Thyroid gland (tissue), 4 donors: ENCODE results near the gene POSTN. TPM values are rescaled to one million over a fixed set of nuclear protein-coding genes. Genes with fewer than 3 reads are reported as not detected.
A peak's percentile ranks its signal among the peaks of the same experiment; 100 is the strongest.

Source experiments
- DNase-seq, 2 donors: peaks; one replicate each; pipeline ENCODE4 v3.0.0-alpha.2; 2019
- H3K27ac ChIP-seq, 3 donors: fragments of 200-600 bp; sonication (generic); 1 replicate in 2 of 3; 2 replicates in 1 of 3; pipeline ENCODE4 v1.5.1; 2016 to 2019; ENCODE audit warnings: mild to moderate bottlenecking in 1 of 3, moderate library complexity in 1 of 3
- H3K27me3 ChIP-seq: fragments of 200-600 bp; sonication (generic); one replicate; pipeline ENCODE4 v1.5.1; 2019
- H3K36me3 ChIP-seq, 2 donors: fragments of 200-600 bp; sonication (generic); one replicate each; pipeline ENCODE4 v1.5.1; 2016 to 2019
- H3K4me1 ChIP-seq, 2 donors: fragments of 200-600 bp; sonication (generic); one replicate each; pipeline ENCODE4 v1.5.1; 2017 to 2019
- H3K4me3 ChIP-seq, 3 donors: fragments of 200-600 bp; sonication (generic); replicated peaks in 1 of 3; 1 replicate in 2 of 3; 2 replicates in 1 of 3; pipeline ENCODE4 v1.5.1; 2016; ENCODE audit warnings: mild to moderate bottlenecking in 1 of 3
- H3K9me3 ChIP-seq: fragments of 200-600 bp; sonication (generic); one replicate; pipeline ENCODE4 v1.5.1; 2017
- CTCF ChIP-seq, 6 experiments: fragments of 200-600 bp in 3 of 6; fragments of 450-650 bp in 3 of 6; sonication (generic) in 3 of 6; IDR thresholded peaks; one replicate each; pipeline ENCODE4 v1.5.1; 2016 to 2019; ENCODE audit warnings: antibody characterized with exemption in 6 of 6, mild to moderate bottlenecking in 2 of 6, inconsistent platforms in 1 of 6, moderate library complexity in 1 of 6
- POLR2A ChIP-seq, 2 donors: fragments of 450-650 bp; IDR thresholded peaks; one replicate each; pipeline ENCODE4 v1.6.1; 2017; ENCODE audit warnings: antibody characterized with exemption in 2 of 2, mild to moderate bottlenecking in 2 of 2, moderate library complexity in 1 of 2
- WGBS, 2 donors: methylation state at CpG; one replicate each; pipeline ENCODE4 v1.1.5; 2017; 5-methylcytosine and 5-hydroxymethylcytosine counted together
- intact Hi-C: fragments of 100-400 bp; cut with DNase I; formaldehyde crosslinking; loops from one replicate; pipeline ENCODE4 v1.15.1; 2023
- total RNA-seq, 4 donors: library from RNA; depleted of rRNA; stranded (reverse); fragments of >200 nt; gene quantifications; one replicate each; pipeline ENCODE4 v1.2.3, GENCODE V29; 2016

POSTN gene
- total RNA-seq, 4 donors from 2014 or later: 7.8 to 27.8 (median 11.8) TPM

GRCh38 chr13:37641391-37641790 lies 42.8 kb upstream of the POSTN start:
- no peaks in the 10 kb centered on the region for H3K36me3 ChIP-seq
- 94 to 96% methylated on average over 2 of the region's 2 CpGs for WGBS, 2 donors
- TF ChIP-seq CTCF (IDR thresholded peaks at IDR 0.05): no peak
- TF ChIP-seq POLR2A (IDR thresholded peaks at IDR 0.05): no peak
- H3K4me3 ChIP-seq: no peak overlapping the region
- no peak for DNase-seq
- no peak overlapping the region for H3K27ac ChIP-seq
- H3K9me3 ChIP-seq: no peaks in the 10 kb centered on the region
- intact Hi-C loops: no loop called here
- no peaks in the 10 kb centered on the region for H3K4me1 ChIP-seq
- no peaks in the 10 kb centered on the region for H3K27me3 ChIP-seq

GRCh38 chr13:37640499-37640898 lies 41.9 kb upstream of the POSTN start:
- H3K4me3 ChIP-seq: no peak overlapping the region
- 21 to 25% methylated on average over 2 of the region's 2 CpGs for whole genome bisulfite sequencing, 2 donors
- DNase-seq: no peak
- H3K4me1 ChIP-seq: no peaks in the 10 kb centered on the region
- no peaks in the 10 kb centered on the region for H3K36me3 ChIP-seq
- intact Hi-C loops: no loop called here
- TF ChIP-seq CTCF (IDR thresholded peaks at IDR 0.05) (peak in 1 of 6 experiments; percentile 20), POLR2A (IDR thresholded peaks at IDR 0.05) (no peak)
- no peaks in the 10 kb centered on the region for H3K9me3 ChIP-seq
- no peak overlapping the region for H3K27ac ChIP-seq
- H3K27me3 ChIP-seq: no peaks in the 10 kb centered on the region

GRCh38 chr13:37636701-37637100 lies 38.1 kb upstream of the POSTN start:
- H3K36me3 ChIP-seq: no peaks in the 10 kb centered on the region
- no peak overlapping the region for H3K4me3 ChIP-seq
- no peak for TF ChIP-seq CTCF (IDR thresholded peaks at IDR 0.05)
- no peak for TF ChIP-seq POLR2A (IDR thresholded peaks at IDR 0.05)
- H3K9me3 ChIP-seq: no peaks in the 10 kb centered on the region
- no peak overlapping the region for H3K27ac ChIP-seq
- intact Hi-C loops: no loop called here
- no peaks in the 10 kb centered on the region for H3K27me3 ChIP-seq
- 48 to 51% methylated on average over 8 of the region's 8 CpGs for WGBS, 2 donors
- no peaks in the 10 kb centered on the region for H3K4me1 ChIP-seq
- DNase-seq: no peak

GRCh38 chr13:37632294-37632693 lies 33.7 kb upstream of the POSTN start:
- DNase-seq: no peak
- H3K27ac ChIP-seq: no peak overlapping the region
- intact Hi-C loops: no loop called here
- H3K4me3 ChIP-seq: no peak overlapping the region
- H3K36me3 ChIP-seq: no peaks in the 10 kb centered on the region
- no peaks in the 10 kb centered on the region for H3K27me3 ChIP-seq
- H3K9me3 ChIP-seq: no peaks in the 10 kb centered on the region
- H3K4me1 ChIP-seq: no peaks in the 10 kb centered on the region
- 75 to 84% methylated on average over 5 of the region's 5 CpGs for WGBS, 2 donors
- TF ChIP-seq CTCF (IDR thresholded peaks at IDR 0.05) (no peak), POLR2A (IDR thresholded peaks at IDR 0.05) (no peak)

GRCh38 chr13:37627428-37627827 lies 28.9 kb upstream of the POSTN start:
- no peaks in the 10 kb centered on the region for H3K4me1 ChIP-seq
- H3K27me3 ChIP-seq: no peaks in the 10 kb centered on the region
- TF ChIP-seq CTCF (IDR thresholded peaks at IDR 0.05) (no peak), POLR2A (IDR thresholded peaks at IDR 0.05) (no peak)
- H3K36me3 ChIP-seq: no peaks in the 10 kb centered on the region
- no peak for DNase-seq
- no peaks in the 10 kb centered on the region for H3K9me3 ChIP-seq
- 70 to 86% methylated on average over 4 of the region's 4 CpGs for WGBS, 2 donors
- intact Hi-C loops: no loop called here
- no peak overlapping the region for H3K27ac ChIP-seq
- no peak overlapping the region for H3K4me3 ChIP-seq
